DOHH2 (cell line): ENCODE measurements around the gene VWA5B1.

Experiments used
- EZH2phosphoT487 ChIP-seq: fragments of 200-600 bp; sonication (generic); IDR thresholded peaks from 2 replicates; pipeline ENCODE4 v1.6.1; 2017; ENCODE audit warnings: borderline replicate concordance, mild to moderate bottlenecking, antibody characterized with exemption, low read length, moderate library complexity, mixed read lengths
- TF ChIP-seq, protein P1 (sequence below): fragments of 200-600 bp; sonication (generic); IDR thresholded peaks from one replicate; pipeline ENCODE4 v1.5.1; 2014; ENCODE audit warnings: antibody characterized with exemption, mild to moderate bottlenecking, low read depth, low read length; ENCODE audit not compliant: poor library complexity, severe bottlenecking

DNA sequence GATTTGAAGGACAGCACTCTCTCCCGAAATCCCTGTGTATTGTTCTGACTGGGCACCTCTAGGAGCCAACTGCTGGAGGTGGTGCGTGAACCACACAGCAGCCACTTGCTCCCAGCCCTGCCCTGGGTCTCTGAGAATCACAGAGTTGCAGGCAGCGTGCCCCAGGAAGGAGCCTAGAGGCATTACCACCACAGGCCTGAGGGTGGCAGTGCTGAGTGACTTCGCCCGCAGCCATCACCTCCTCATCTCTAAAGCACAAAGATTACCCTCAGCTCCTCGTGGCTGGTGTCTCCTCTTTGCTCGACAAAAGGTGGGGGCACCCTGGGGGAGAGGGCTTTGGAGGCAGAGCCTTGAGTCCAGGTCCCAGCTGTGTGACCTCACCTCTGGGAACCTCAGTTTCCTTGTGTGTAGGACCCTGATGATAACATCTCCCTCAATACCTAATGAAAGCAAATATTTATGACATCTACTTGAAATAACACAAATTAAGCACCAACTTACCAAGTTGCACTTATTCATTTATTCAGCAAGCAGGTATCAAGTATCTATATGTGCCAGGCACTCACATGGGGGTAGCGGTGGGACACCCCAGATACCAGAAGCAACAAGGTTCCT lies 86.3 kb downstream of the VWA5B1 start:
- TF ChIP-seq, protein P1, sequence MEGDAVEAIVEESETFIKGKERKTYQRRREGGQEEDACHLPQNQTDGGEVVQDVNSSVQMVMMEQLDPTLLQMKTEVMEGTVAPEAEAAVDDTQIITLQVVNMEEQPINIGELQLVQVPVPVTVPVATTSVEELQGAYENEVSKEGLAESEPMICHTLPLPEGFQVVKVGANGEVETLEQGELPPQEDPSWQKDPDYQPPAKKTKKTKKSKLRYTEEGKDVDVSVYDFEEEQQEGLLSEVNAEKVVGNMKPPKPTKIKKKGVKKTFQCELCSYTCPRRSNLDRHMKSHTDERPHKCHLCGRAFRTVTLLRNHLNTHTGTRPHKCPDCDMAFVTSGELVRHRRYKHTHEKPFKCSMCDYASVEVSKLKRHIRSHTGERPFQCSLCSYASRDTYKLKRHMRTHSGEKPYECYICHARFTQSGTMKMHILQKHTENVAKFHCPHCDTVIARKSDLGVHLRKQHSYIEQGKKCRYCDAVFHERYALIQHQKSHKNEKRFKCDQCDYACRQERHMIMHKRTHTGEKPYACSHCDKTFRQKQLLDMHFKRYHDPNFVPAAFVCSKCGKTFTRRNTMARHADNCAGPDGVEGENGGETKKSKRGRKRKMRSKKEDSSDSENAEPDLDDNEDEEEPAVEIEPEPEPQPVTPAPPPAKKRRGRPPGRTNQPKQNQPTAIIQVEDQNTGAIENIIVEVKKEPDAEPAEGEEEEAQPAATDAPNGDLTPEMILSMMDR: peak; percentile 82
- TF ChIP-seq EZH2phosphoT487: no peak
